HuH-7.5 (cell line): ENCODE results near the gene MAF.

ENCODE experiments used
- DNase-seq: peaks from one replicate; pipeline ENCODE4 v3.0.0; 2011; ENCODE audit warnings: low spot score

MAF gene

GRCh38 chr16:79612207-79612606, 11.7 kb upstream of the MAF start:
- no peak for DNase-seq

- no peak for DNase-seq
These were observed 10.2 kb upstream of the MAF start for GRCh38 chr16:79610771-79611170.

- no peak for DNase-seq
These were observed 9.3 kb upstream of the MAF start for GRCh38 chr16:79609861-79610260.

- DNase-seq: no peak
These were observed 8.4 kb upstream of the MAF start for GRCh38 chr16:79608976-79609375.

GRCh38 chr16:79607587-79607986, 7.0 kb upstream of the MAF start:
- no peak for DNase-seq

- no peak for DNase-seq
These were observed 5.5 kb upstream of the MAF start for GRCh38 chr16:79605999-79606398.

- DNase-seq: no peak
These were observed 2.5 kb upstream of the MAF start for GRCh38 chr16:79603055-79603454.

GRCh38 chr16:79602628-79603014, 2.1 kb upstream of the MAF start:
- no peak for DNase-seq

- DNase-seq: peak; percentile 61
These were observed 1.5 kb upstream of the MAF start for GRCh38 chr16:79601931-79602627.

GRCh38 chr16:79601092-79601930, 774 bp upstream of the MAF start:
- DNase-seq: peak; percentile 71

- peak; percentile 81 for DNase-seq
These were observed 500 bp downstream of the MAF start for GRCh38 chr16:79599837-79600637.

- peak; percentile 77 for DNase-seq
These were observed 1.2 kb downstream of the MAF start for GRCh38 chr16:79599256-79599836.

GRCh38 chr16:79598348-79599181, 2.0 kb downstream of the MAF start:
- peak; percentile 84 for DNase-seq

GRCh38 chr16:79598063-79598347, 2.5 kb downstream of the MAF start:
- no peak for DNase-seq

GRCh38 chr16:79597277-79598062, 3.1 kb downstream of the MAF start:
- no peak for DNase-seq

- no peak for DNase-seq
These were observed 4.5 kb downstream of the MAF start for GRCh38 chr16:79595931-79596450.

- DNase-seq: no peak
These were observed 5.3 kb downstream of the MAF start for GRCh38 chr16:79595231-79595641.

GRCh38 chr16:79593754-79594153, 6.8 kb downstream of the MAF start:
- DNase-seq: no peak

GRCh38 chr16:79593074-79593531, 7.4 kb downstream of the MAF start:
- DNase-seq: peak; percentile 58

GRCh38 chr16:79592186-79592585, 8.4 kb downstream of the MAF start:
- no peak for DNase-seq
